ENCODE measurements around the gene SPAG8. TPM values are rescaled to one million over a fixed set of nuclear protein-coding genes. Genes with fewer than 3 reads are reported as not detected.
A peak's percentile ranks its signal among the peaks of the same experiment; 100 is the strongest.

The SPAG8 gene
- total RNA-seq, 1 donor from 2014 or later = 2.8 TPM

- no peak for ATAC-seq
- Histone ChIP-seq H3K9me3 (no peaks in the 10 kb centered on the region), H3K27me3 (no peaks in the 10 kb centered on the region), H3K27ac (no peak overlapping the region), H3K4me1 (peaks cover 26% of the 10 kb centered on the region), H3K36me3 (no peaks in the 10 kb centered on the region), H3K4me3 (no peak overlapping the region)
- intact Hi-C loops (cut with DNase I) = no loop called here
- no peak for DNase-seq
- no peak for TF ChIP-seq CTCF (IDR thresholded peaks at IDR 0.05)
Observed at GRCh38 chr9:35834260-35835215, 22.5 kb upstream of the SPAG8 start.

- Histone ChIP-seq H3K27me3 (no peaks in the 10 kb centered on the region), H3K4me1 (peaks cover 26% of the 10 kb centered on the region), H3K36me3 (no peaks in the 10 kb centered on the region), H3K9me3 (no peaks in the 10 kb centered on the region), H3K4me3 (no peak overlapping the region), H3K27ac (peak overlapping the region; percentile 49)
- no peak for ATAC-seq
- no peak for TF ChIP-seq CTCF (IDR thresholded peaks at IDR 0.05)
- intact Hi-C loops (cut with DNase I) = no loop called here
- no peak for DNase-seq
Observed at GRCh38 chr9:35832814-35833213, 20.8 kb upstream of the SPAG8 start.

- H3K9me3 ChIP-seq = no peaks in the 10 kb centered on the region
- no peaks in the 10 kb centered on the region for H3K36me3 ChIP-seq
- intact Hi-C loops (cut with DNase I) = no loop called here
- no peak overlapping the region for H3K4me3 ChIP-seq
- DNase-seq (no peak), ATAC-seq (no peak)
- no peaks in the 10 kb centered on the region for H3K27me3 ChIP-seq
- H3K4me1 ChIP-seq = peaks cover 26% of the 10 kb centered on the region
- TF ChIP-seq CTCF (IDR thresholded peaks at IDR 0.05) = no peak
- no peak overlapping the region for H3K27ac ChIP-seq
Observed at GRCh38 chr9:35831040-35831439, 19.0 kb upstream of the SPAG8 start.

GRCh38 chr9:35829764-35830096 lies 17.7 kb upstream of the SPAG8 start:
- intact Hi-C loops (cut with DNase I) = loop anchor here (10.0 kb wide), 1 partner anchor 45 kb away; the partner anchor contains the start of gene OR13J1
- H3K9me3 ChIP-seq = no peaks in the 10 kb centered on the region
- no peaks in the 10 kb centered on the region for H3K36me3 ChIP-seq
- H3K27me3 ChIP-seq = no peaks in the 10 kb centered on the region
- peak overlapping the region; percentile 69 for H3K4me3 ChIP-seq
- H3K27ac ChIP-seq = peak overlapping the region; percentile 90
- no peak for TF ChIP-seq CTCF (IDR thresholded peaks at IDR 0.05)
- DNase-seq (no peak), ATAC-seq (no peak)
- peaks cover 23% of the 10 kb centered on the region for H3K4me1 ChIP-seq

GRCh38 chr9:35829084-35829763 lies 17.2 kb upstream of the SPAG8 start, which contains the start of gene TMEM8B:
TMEM8B (plus strand) TSS chr9:35829228; CDS start chr9:35829448, 220 bp downstream.
- Histone ChIP-seq H3K27me3 (no peaks in the 10 kb centered on the region), H3K4me1 (peaks cover 19% of the 10 kb centered on the region), H3K27ac (peak within 1 kb of the TSS; percentile 90), H3K36me3 (no peaks in the 10 kb centered on the region), H3K4me3 (peak within 1 kb of the TSS; percentile 69), H3K9me3 (no peaks in the 10 kb centered on the region)
- TF ChIP-seq CTCF (IDR thresholded peaks at IDR 0.05) = no peak
- ATAC-seq (peak; percentile 92), DNase-seq (peak; percentile 98)
- intact Hi-C loops (cut with DNase I) = loop anchor here (10.0 kb wide), 1 partner anchor 46 kb away; the partner anchor contains the start of gene OR13J1

Data from upper lobe of right lung (tissue), 1 donor.